WERI-Rb-1 (cell line): Measurements from ENCODE around the gene NPTXR.

Experiments used
- DNase-seq: peaks from one replicate; pipeline ENCODE4 v3.0.0-alpha.2; 2020
- H3K27ac ChIP-seq: fragments of 250-450 bp; sonication (Bioruptor Pico); 2 replicates; pipeline ENCODE4 v1.5.1; 2020; ENCODE audit warnings: mild to moderate bottlenecking, moderate library complexity
- H3K27me3 ChIP-seq: fragments of 250-450 bp; sonication (Bioruptor Pico); 2 replicates; pipeline ENCODE4 v1.5.1; 2021; ENCODE audit warnings: mild to moderate bottlenecking, low read depth, moderate library complexity; ENCODE audit not compliant: insufficient read depth, severe bottlenecking
- H3K36me3 ChIP-seq: fragments of 250-450 bp; sonication (Bioruptor Pico); 2 replicates; pipeline ENCODE4 v1.5.1; 2020; ENCODE audit warnings: mild to moderate bottlenecking, moderate library complexity
- H3K4me3 ChIP-seq: 2 replicates; pipeline ENCODE4 v1.5.1; 2011; ENCODE audit warnings: low read depth, mild to moderate bottlenecking, control low read depth, low read length
- H3K9me3 ChIP-seq: fragments of 250-450 bp; sonication (Bioruptor Pico); 2 replicates; pipeline ENCODE4 v1.5.1; 2021; ENCODE audit warnings: mild to moderate bottlenecking, moderate library complexity; ENCODE audit not compliant: severe bottlenecking
- CTCF ChIP-seq: IDR thresholded peaks from 2 replicates; pipeline ENCODE4 v1.5.1; 2011; ENCODE audit warnings: low read depth, mild to moderate bottlenecking, control low read depth, inconsistent platforms, low read length

Gene NPTXR

GRCh38 chr22:38845004-38845740 is 1.3 kb upstream of the NPTXR start:
- H3K27me3 ChIP-seq = no peaks in the 10 kb centered on the region

GRCh38 chr22:38844315-38845003 is 631 bp upstream of the NPTXR start:
- no peaks in the 10 kb centered on the region for H3K27me3 ChIP-seq
- DNase-seq = no peak
- peak overlapping the region; percentile 48; the same call in 1 of the 2 replicates for H3K27ac ChIP-seq
- no peaks in the 10 kb centered on the region for H3K9me3 ChIP-seq
- no peak for TF ChIP-seq CTCF
- H3K36me3 ChIP-seq = no peaks in the 10 kb centered on the region
- H3K4me3 ChIP-seq = peak overlapping the region; percentile 47

More at GRCh38 chr22:38845004-38845740, 1.3 kb upstream of the NPTXR start:
- Histone ChIP-seq H3K4me3 (no peak overlapping the region), H3K36me3 (no peaks in the 10 kb centered on the region), H3K9me3 (no peaks in the 10 kb centered on the region), H3K27ac (no peak overlapping the region)
- TF ChIP-seq CTCF = no peak
- DNase-seq = no peak

GRCh38 chr22:38843201-38843656 is 599 bp downstream of the NPTXR start:
- Histone ChIP-seq H3K9me3 (no peaks in the 10 kb centered on the region), H3K4me3 (peak overlapping the region; percentile 46), H3K36me3 (no peaks in the 10 kb centered on the region; the same call in 1 of the 2 replicates), H3K27ac (peak overlapping the region; percentile 67), H3K27me3 (no peaks in the 10 kb centered on the region)
- peak; percentile 56 for TF ChIP-seq CTCF
- peak; percentile 70 for DNase-seq

- Histone ChIP-seq H3K27ac (peak overlapping the region; percentile 67), H3K27me3 (no peaks in the 10 kb centered on the region), H3K4me3 (peak overlapping the region; percentile 46), H3K9me3 (no peaks in the 10 kb centered on the region), H3K36me3 (no peaks in the 10 kb centered on the region; the same call in 1 of the 2 replicates)
- no peak for DNase-seq
- TF ChIP-seq CTCF = no peak
These were observed 1.2 kb downstream of the NPTXR start for GRCh38 chr22:38842512-38843200.

- DNase-seq = no peak
- Histone ChIP-seq H3K36me3 (no peaks in the 10 kb centered on the region; the same call in 1 of the 2 replicates), H3K4me3 (no peak overlapping the region), H3K9me3 (no peaks in the 10 kb centered on the region), H3K27me3 (no peaks in the 10 kb centered on the region), H3K27ac (no peak overlapping the region)
- TF ChIP-seq CTCF = no peak
These were observed 2.2 kb downstream of the NPTXR start for GRCh38 chr22:38841635-38842034.
